GM23248 (cell line): ENCODE results near the gene ERC1.

Experiments used
- EZH2 ChIP-seq: fragments of 200-600 bp; sonication (generic); IDR thresholded peaks from 2 replicates; pipeline ENCODE4 v1.6.1; 2018; ENCODE audit warnings: antibody characterized with exemption, mild to moderate bottlenecking; ENCODE audit not compliant: insufficient read depth, poor library complexity, severe bottlenecking
- EZH2phosphoT487 ChIP-seq: fragments of 200-600 bp; sonication (generic); IDR thresholded peaks from 2 replicates; pipeline ENCODE4 v1.6.1; 2018; ENCODE audit warnings: antibody characterized with exemption, moderate library complexity, mild to moderate bottlenecking, low read depth; ENCODE audit not compliant: insufficient read depth

DNA sequence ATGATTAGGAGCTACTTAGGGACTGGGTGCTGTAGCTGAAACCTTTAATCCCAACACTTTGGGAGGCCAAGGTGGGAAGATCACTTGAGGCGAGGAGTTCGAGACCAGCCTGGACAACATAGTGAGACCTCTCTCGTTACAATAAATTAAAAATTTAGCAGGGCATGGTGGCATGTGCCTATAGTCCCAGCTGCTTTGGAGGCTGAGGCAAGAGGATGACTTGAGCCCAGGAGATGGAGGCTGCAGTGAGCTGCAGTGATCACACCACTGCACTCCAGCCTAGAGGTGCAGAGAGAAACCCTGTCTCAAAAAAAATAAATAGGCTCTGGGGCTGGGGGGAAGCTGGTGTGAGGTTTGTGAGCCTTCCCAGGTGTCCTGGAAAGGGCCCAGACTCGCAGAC, 506.1 kb downstream of the ERC1 start:
- TF ChIP-seq EZH2 (no peak), EZH2phosphoT487 (no peak)
